Sigmoid colon (tissue), 7 donors: ENCODE measurements around the gene PCYT2. TPM values are rescaled to one million over a fixed set of nuclear protein-coding genes. Genes with fewer than 3 reads are reported as not detected.

Experiments
- DNase-seq: peaks from one replicate; pipeline ENCODE4 v3.0.0-alpha.2; 2019
- H3K27ac ChIP-seq, 4 donors: fragments of 200-600 bp; sonication (generic); one replicate each; pipeline ENCODE4 v1.5.1; 2016 to 2019; ENCODE audit warnings: mild to moderate bottlenecking in 1 of 4
- H3K27me3 ChIP-seq, 3 donors: fragments of 200-600 bp; sonication (generic); one replicate each; pipeline ENCODE4 v1.5.1; 2019; ENCODE audit warnings: mild to moderate bottlenecking in 1 of 3
- H3K36me3 ChIP-seq, 4 donors: fragments of 200-600 bp; sonication (generic); one replicate each; pipeline ENCODE4 v1.5.1; 2016 to 2019
- H3K4me1 ChIP-seq, 4 donors: fragments of 200-600 bp; sonication (generic); one replicate each; pipeline ENCODE4 v1.5.1; 2017 to 2019
- H3K4me3 ChIP-seq, 4 donors: fragments of 200-600 bp; sonication (generic); one replicate each; pipeline ENCODE4 v1.5.1; 2017 to 2019; ENCODE audit warnings: mild to moderate bottlenecking in 2 of 4, moderate library complexity in 1 of 4
- H3K9me3 ChIP-seq, 4 donors: fragments of 200-600 bp in 3 of 4; sonication (generic) in 3 of 4; one replicate each; pipeline versions ENCODE4 v1.5.1 to v1.6.1; 2013 to 2019
- CTCF ChIP-seq, 4 experiments: fragments of 450-650 bp in 3 of 4; fragments of 200-600 bp in 1 of 4; IDR thresholded peaks; one replicate each; pipeline ENCODE4 v1.5.1; 2016 to 2019; ENCODE audit warnings: antibody characterized with exemption in 4 of 4, mild to moderate bottlenecking in 3 of 4, moderate library complexity in 2 of 4
- EP300 ChIP-seq, 4 donors: sonication (generic); formaldehyde crosslinking; IDR thresholded peaks; one replicate each; pipeline ENCODE4 v1.6.1; 2017; ENCODE audit warnings: antibody characterized with exemption in 4 of 4
- POLR2A ChIP-seq, 2 donors: fragments of 450-650 bp; IDR thresholded peaks; one replicate each; pipeline ENCODE4 v1.6.1; 2016; ENCODE audit warnings: antibody characterized with exemption in 2 of 2, mild to moderate bottlenecking in 2 of 2, moderate library complexity in 2 of 2
- POLR2AphosphoS5 ChIP-seq, 4 donors: sonication (generic); formaldehyde crosslinking; IDR thresholded peaks; one replicate each; pipeline ENCODE4 v1.6.1; 2017; ENCODE audit warnings: antibody characterized with exemption in 4 of 4
- WGBS, 2 donors: extraction: QIAGEN DNeasy Blood & Tissue Kit; methylation state at CpG; one replicate each; pipeline ENCODE4 v1.1.7; 2013; 5-methylcytosine and 5-hydroxymethylcytosine counted together
- intact Hi-C: fragments of 100-400 bp; cut with DNase I; formaldehyde crosslinking; loops from one replicate; pipeline ENCODE4 v1.15.1; 2023
- polyA plus RNA-seq, 3 donors: library from polyadenylated mRNA; stranded (reverse); fragments of 200-250 nt; gene quantifications; one replicate each; pipeline ENCODE4 v1.2.3, GENCODE V29; 2013
- total RNA-seq, 4 donors: library from RNA; depleted of rRNA; stranded (reverse); fragments of >200 nt; gene quantifications; one replicate each; pipeline ENCODE4 v1.1.0, GENCODE V29; 2016
- donor health status: healthy with polysubstance abuse.
- donor health status: Bipolar disorder and iron deficiency.
- donor health status: healthy.

The PCYT2 gene
- total and polyA plus RNA-seq, 7 donors: 11.4 to 86.4 (median 23.5) TPM

DNA sequence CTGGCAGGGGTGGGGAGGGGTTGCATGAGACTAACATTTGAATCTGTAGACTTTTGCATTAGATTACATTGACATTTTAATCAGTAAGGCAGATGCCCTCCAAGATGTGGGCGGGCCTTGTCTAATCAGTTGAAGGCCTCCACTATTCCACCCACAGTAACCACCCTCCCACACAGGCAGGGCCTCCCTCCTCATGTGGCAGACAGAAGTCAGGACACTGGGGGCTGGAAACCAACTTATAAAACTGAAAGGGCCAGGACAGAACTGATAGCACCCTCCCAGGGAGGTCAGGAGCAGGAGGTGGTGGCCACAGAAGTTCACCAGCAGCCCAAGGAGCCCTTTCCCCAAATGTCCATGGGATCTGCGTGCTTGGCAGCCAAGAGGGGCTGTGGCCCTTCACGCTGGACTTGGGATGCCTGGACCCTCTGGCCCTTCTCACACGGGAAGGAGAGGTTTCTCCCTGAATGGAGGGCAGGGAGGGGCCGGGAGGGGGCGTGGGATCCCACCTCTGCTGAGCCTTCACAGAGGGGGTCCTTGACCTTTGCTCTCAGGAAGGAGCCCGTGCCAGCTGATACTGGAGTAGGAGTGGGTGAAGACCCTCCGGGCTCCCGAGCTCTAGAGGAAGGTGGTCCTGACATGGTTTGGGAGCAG lies 21.3 kb upstream of the PCYT2 start:
- WGBS, 2 donors: 92 to 93% methylated on average over 9 of the region's 9 CpGs
- intact Hi-C loops: no loop called here
- peaks cover 0 to 13% (median 0%) of the 10 kb centered on the region in 3 donors for H3K27me3 ChIP-seq
- H3K27ac ChIP-seq: no peak overlapping the region
- no peak overlapping the region for H3K4me3 ChIP-seq
- H3K4me1 ChIP-seq: peaks cover 0 to 29% (median 20%) of the 10 kb centered on the region in 4 donors
- no peak for TF ChIP-seq POLR2AphosphoS5 (IDR thresholded peaks at IDR 0.05)
- TF ChIP-seq POLR2A (IDR thresholded peaks at IDR 0.05): no peak
- no peak for TF ChIP-seq CTCF (IDR thresholded peaks at IDR 0.05)
- TF ChIP-seq EP300 (IDR thresholded peaks at IDR 0.05): no peak
- DNase-seq: no peak
- H3K36me3 ChIP-seq: no peaks in the 10 kb centered on the region
- no peaks in the 10 kb centered on the region for H3K9me3 ChIP-seq

DNA sequence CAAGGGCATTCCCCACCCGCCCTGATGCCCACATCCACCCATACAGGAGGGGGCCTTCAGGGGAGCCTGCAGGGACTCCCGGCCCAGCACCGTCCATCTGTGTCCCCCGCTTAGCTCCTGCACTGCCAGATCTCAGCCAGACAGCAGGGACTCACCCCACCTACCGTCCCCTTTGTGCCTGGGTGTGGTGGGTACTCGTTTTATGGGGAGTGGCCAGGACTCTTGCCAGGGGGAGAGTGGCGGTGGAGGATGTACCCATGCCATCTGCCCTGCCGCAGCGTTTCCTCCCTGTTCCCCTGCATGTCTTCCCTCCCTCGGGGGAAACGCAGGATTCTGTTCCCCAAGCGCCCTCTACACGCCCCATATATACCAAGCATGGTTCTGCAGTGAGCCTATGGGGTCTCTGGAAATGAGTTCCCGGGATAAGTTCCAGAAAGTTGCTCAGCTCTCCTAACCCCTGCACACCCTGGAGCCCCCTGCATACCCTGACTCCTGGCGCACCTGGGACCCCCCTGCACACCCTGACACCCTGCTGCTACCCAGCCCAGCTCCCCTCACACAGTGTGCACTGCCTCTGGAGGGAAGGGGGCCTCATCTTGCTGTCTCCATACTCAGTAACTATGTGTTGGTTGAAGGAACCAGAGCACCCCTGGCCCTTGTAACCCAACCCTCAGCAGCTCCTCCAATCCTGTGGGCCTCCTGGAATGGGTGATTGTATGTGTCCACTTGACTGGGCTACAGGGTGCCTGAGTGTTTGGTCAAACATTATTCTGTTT lies 20.5 kb upstream of the PCYT2 start:
- DNase-seq: no peak
- no peak overlapping the region for H3K27ac ChIP-seq
- intact Hi-C loops: no loop called here
- WGBS, 2 donors: 17 to 44% methylated on average over 15 of the region's 15 CpGs
- peaks cover 0 to 22% (median 16%) of the 10 kb centered on the region in 4 donors for H3K4me1 ChIP-seq
- no peak overlapping the region for H3K4me3 ChIP-seq
- H3K27me3 ChIP-seq: peaks cover 0 to 13% (median 0%) of the 10 kb centered on the region in 3 donors
- TF ChIP-seq EP300 (IDR thresholded peaks at IDR 0.05): no peak
- TF ChIP-seq POLR2A (IDR thresholded peaks at IDR 0.05): no peak
- no peak for TF ChIP-seq CTCF (IDR thresholded peaks at IDR 0.05)
- no peak for TF ChIP-seq POLR2AphosphoS5 (IDR thresholded peaks at IDR 0.05)
- no peaks in the 10 kb centered on the region for H3K9me3 ChIP-seq
- H3K36me3 ChIP-seq: no peaks in the 10 kb centered on the region

GRCh38 chr17:81931189-81931556 lies 20.0 kb upstream of the PCYT2 start:
- no peaks in the 10 kb centered on the region for H3K36me3 ChIP-seq
- H3K27ac ChIP-seq: no peak overlapping the region
- intact Hi-C loops: no loop called here
- peaks cover 0 to 19% (median 15%) of the 10 kb centered on the region in 4 donors for H3K4me1 ChIP-seq
- H3K9me3 ChIP-seq: no peaks in the 10 kb centered on the region
- H3K27me3 ChIP-seq: peaks cover 0 to 13% (median 0%) of the 10 kb centered on the region in 3 donors
- no peak overlapping the region for H3K4me3 ChIP-seq
- no peak for TF ChIP-seq EP300 (IDR thresholded peaks at IDR 0.05)
- TF ChIP-seq POLR2AphosphoS5 (IDR thresholded peaks at IDR 0.05): no peak
- no peak for TF ChIP-seq CTCF (IDR thresholded peaks at IDR 0.05)
- TF ChIP-seq POLR2A (IDR thresholded peaks at IDR 0.05): no peak
- no peak for DNase-seq
- 73 to 78% methylated on average over 13 of the region's 13 CpGs for WGBS, 2 donors

DNA sequence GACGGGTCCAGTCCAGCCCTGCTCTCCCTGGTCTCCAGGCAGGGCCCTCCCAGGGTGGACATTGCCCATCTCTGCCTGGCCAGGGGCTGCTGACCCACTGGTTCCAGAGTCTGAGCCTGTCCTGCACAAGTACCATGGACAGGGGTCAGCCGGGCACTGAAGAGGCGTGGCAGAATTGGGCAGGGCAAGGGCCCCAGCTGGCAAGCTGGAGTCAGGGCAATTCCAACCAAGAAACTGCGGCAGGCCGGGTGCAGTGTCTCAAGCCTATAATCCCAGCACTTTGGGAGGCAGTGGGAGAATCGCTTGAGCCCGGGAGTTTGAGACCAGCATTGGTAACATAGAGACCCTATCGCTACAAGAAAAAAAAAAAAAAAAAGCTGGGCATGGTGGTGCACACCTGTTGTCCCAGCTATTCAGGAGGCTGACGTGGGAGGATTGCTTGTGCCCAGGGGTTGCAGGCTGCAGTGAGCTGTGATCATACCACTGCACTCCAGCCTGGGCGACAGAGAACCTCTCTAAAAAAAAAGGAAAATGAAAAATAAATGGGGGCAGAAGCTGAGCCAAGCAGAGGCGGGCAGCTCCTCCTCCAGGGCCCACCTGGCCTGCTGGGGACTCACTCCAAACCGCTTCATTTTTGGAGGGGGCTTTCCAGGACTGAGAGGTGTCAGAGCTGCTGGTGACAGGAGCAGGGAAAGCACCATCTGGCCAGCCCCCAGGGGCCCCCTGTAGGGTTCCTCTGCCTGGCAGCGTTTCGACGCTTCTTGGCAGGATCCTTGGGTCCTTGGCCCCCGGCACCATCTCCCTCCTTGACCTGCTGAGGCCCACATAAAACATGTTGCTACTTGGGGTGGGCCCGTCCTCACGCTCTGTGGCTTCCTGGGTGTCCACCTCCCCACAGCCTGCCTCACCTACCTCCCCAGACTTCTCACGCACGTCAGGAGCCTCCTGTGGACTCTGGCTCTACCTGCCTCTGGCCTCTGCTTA lies 19.2 kb upstream of the PCYT2 start:
- intact Hi-C loops: no loop called here
- WGBS, 2 donors: 51 to 70% methylated on average over 20 of the region's 20 CpGs

More for the DNA sequence above, 19.2 kb upstream of the PCYT2 start:
- H3K27ac ChIP-seq: no peak overlapping the region
- H3K4me1 ChIP-seq: peaks cover 0 to 25% (median 22%) of the 10 kb centered on the region in 4 donors
- peaks cover 0 to 13% (median 0%) of the 10 kb centered on the region in 3 donors for H3K27me3 ChIP-seq
- DNase-seq: no peak
- no peak for TF ChIP-seq CTCF (IDR thresholded peaks at IDR 0.05)
- TF ChIP-seq POLR2AphosphoS5 (IDR thresholded peaks at IDR 0.05): no peak
- no peak for TF ChIP-seq EP300 (IDR thresholded peaks at IDR 0.05)
- no peak for TF ChIP-seq POLR2A (IDR thresholded peaks at IDR 0.05)
- no peak overlapping the region for H3K4me3 ChIP-seq
- H3K9me3 ChIP-seq: no peaks in the 10 kb centered on the region
- no peaks in the 10 kb centered on the region for H3K36me3 ChIP-seq
